ENCODE results near the gene POLRMT. TPM values are rescaled to one million over a fixed set of nuclear protein-coding genes. Genes with fewer than 3 reads are reported as not detected.
"Not testable (repeated sequence)": the region's sequence is repeated elsewhere in the genome, so short reads cannot be mapped to it uniquely, and the experiment has no call there.

The POLRMT gene
- total and polyA plus RNA-seq, 2 experiments from 2014 or later = 38.7 to 60.7 TPM

GRCh38 chr19:676007-676338 is 42.6 kb upstream of the POLRMT start:
- Histone ChIP-seq H4K20me1 (ENCODE audit: insufficient read depth, poor library complexity, severe bottlenecking) (no peaks in the 10 kb centered on the region), H3K36me3 (replicated peaks; ENCODE audit: insufficient read depth, low read depth) (no peaks in the 10 kb centered on the region), H3K4me1 (ENCODE audit: insufficient read depth) (peaks cover 37% of the 10 kb centered on the region), H3K27ac (peak overlapping the region; percentile 99), H3K79me2 (peaks cover 25% of the 10 kb centered on the region), H3K4me3 (no peak overlapping the region), H2AFZ (no peak overlapping the region), H3K9me3 (ENCODE audit: low read depth) (no peaks in the 10 kb centered on the region), H3K4me2 (peak overlapping the region; percentile 97), H3K27me3 (no peaks in the 10 kb centered on the region), H3K9me2 (replicated peaks; ENCODE audit: insufficient read depth) (no peaks in the 10 kb centered on the region)
- TF ChIP-seq EZH2phosphoT487 (IDR thresholded peaks at IDR 0.05; ENCODE audit: low read depth, severe bottlenecking, unreplicated experiment) = no peak
- TF ChIP-seq CTCF (IDR thresholded peaks at IDR 0.05; ENCODE audit: poor library complexity) = no peak
- no peak for TF ChIP-seq EZH2 (IDR thresholded peaks at IDR 0.05; ENCODE audit: borderline replicate concordance)
- DNase-seq (ENCODE audit: low spot score) = no peak
- WGBS (ENCODE audit: low lambda C conversion rate, missing lambda C conversion rate) = 80% methylated on average over 2 of the region's 31 CpGs

GRCh38 chr19:674282-675151 is 41.2 kb upstream of the POLRMT start:
- no peaks in the 10 kb centered on the region for H4K20me1 ChIP-seq (ENCODE audit: insufficient read depth, poor library complexity, severe bottlenecking)
- no peaks in the 10 kb centered on the region for H3K9me2 ChIP-seq (replicated peaks; ENCODE audit: insufficient read depth)
- DNase-seq (ENCODE audit: low spot score) = peak; percentile 8
- H3K27me3 ChIP-seq = no peaks in the 10 kb centered on the region
- peaks cover 36% of the 10 kb centered on the region for H3K4me1 ChIP-seq (ENCODE audit: insufficient read depth)
- no peak overlapping the region for H3K4me3 ChIP-seq
- H3K27ac ChIP-seq = peak overlapping the region; percentile 99
- no peaks in the 10 kb centered on the region for H3K36me3 ChIP-seq (replicated peaks; ENCODE audit: insufficient read depth, low read depth)
- TF ChIP-seq EZH2 (IDR thresholded peaks at IDR 0.05; ENCODE audit: borderline replicate concordance) (no peak), EZH2phosphoT487 (IDR thresholded peaks at IDR 0.05; ENCODE audit: low read depth, severe bottlenecking, unreplicated experiment) (no peak), CTCF (IDR thresholded peaks at IDR 0.05; ENCODE audit: poor library complexity) (no peak)
- H2AFZ ChIP-seq = no peak overlapping the region
- peaks cover 24% of the 10 kb centered on the region for H3K79me2 ChIP-seq
- H3K4me2 ChIP-seq = no peak overlapping the region
- WGBS (ENCODE audit: low lambda C conversion rate, missing lambda C conversion rate) = 88% methylated on average over 27 of the region's 38 CpGs
- H3K9me3 ChIP-seq (ENCODE audit: low read depth) = no peaks in the 10 kb centered on the region

GRCh38 chr19:670609-671075 is 37.3 kb upstream of the POLRMT start:
- no peak for DNase-seq (ENCODE audit: low spot score)
- Histone ChIP-seq H3K27me3 (no peaks in the 10 kb centered on the region), H3K9me2 (replicated peaks; ENCODE audit: insufficient read depth) (no peaks in the 10 kb centered on the region), H3K4me3 (no peak overlapping the region), H3K27ac (no peak overlapping the region), H3K36me3 (replicated peaks; ENCODE audit: insufficient read depth, low read depth) (no peaks in the 10 kb centered on the region), H3K79me2 (no peaks in the 10 kb centered on the region), H2AFZ (no peak overlapping the region), H3K4me2 (no peak overlapping the region), H3K4me1 (ENCODE audit: insufficient read depth) (peaks cover 10% of the 10 kb centered on the region), H4K20me1 (ENCODE audit: insufficient read depth, poor library complexity, severe bottlenecking) (no peaks in the 10 kb centered on the region), H3K9me3 (ENCODE audit: low read depth) (no peaks in the 10 kb centered on the region)
- WGBS (ENCODE audit: low lambda C conversion rate, missing lambda C conversion rate) = 81% methylated on average over 9 of the region's 9 CpGs
- TF ChIP-seq EZH2phosphoT487 (IDR thresholded peaks at IDR 0.05; ENCODE audit: low read depth, severe bottlenecking, unreplicated experiment) (no peak), CTCF (IDR thresholded peaks at IDR 0.05; ENCODE audit: poor library complexity) (no peak), EZH2 (IDR thresholded peaks at IDR 0.05; ENCODE audit: borderline replicate concordance) (no peak)

- not testable (repeated sequence) for DNase-seq (ENCODE audit: low spot score); H3K9me2 ChIP-seq (replicated peaks; ENCODE audit: insufficient read depth)
- WGBS (ENCODE audit: low lambda C conversion rate, missing lambda C conversion rate) = 44% methylated on average over 12 of the region's 12 CpGs
Observed at GRCh38 chr19:668675-669434, 35.5 kb upstream of the POLRMT start.

GRCh38 chr19:666985-667573 is 33.7 kb upstream of the POLRMT start:
- H3K79me2 ChIP-seq; H3K9me3 ChIP-seq (ENCODE audit: low read depth); H3K4me2 ChIP-seq; DNase-seq (ENCODE audit: low spot score); H2AFZ ChIP-seq; H3K4me3 ChIP-seq; H3K36me3 ChIP-seq (replicated peaks; ENCODE audit: insufficient read depth, low read depth); H3K9me2 ChIP-seq (replicated peaks; ENCODE audit: insufficient read depth); H4K20me1 ChIP-seq (ENCODE audit: insufficient read depth, poor library complexity, severe bottlenecking); H3K27ac ChIP-seq; H3K27me3 ChIP-seq: not testable (repeated sequence)
- 90% methylated on average over 20 of the region's 38 CpGs for WGBS (ENCODE audit: low lambda C conversion rate, missing lambda C conversion rate)
- peaks cover 11% of the 10 kb centered on the region for H3K4me1 ChIP-seq (ENCODE audit: insufficient read depth)

More at GRCh38 chr19:668675-669434, 35.5 kb upstream of the POLRMT start:
- not testable (repeated sequence) for H3K4me1 ChIP-seq (ENCODE audit: insufficient read depth); H3K27me3 ChIP-seq; H3K4me3 ChIP-seq; H3K79me2 ChIP-seq; H4K20me1 ChIP-seq (ENCODE audit: insufficient read depth, poor library complexity, severe bottlenecking); H3K9me3 ChIP-seq (ENCODE audit: low read depth); H3K36me3 ChIP-seq (replicated peaks; ENCODE audit: insufficient read depth, low read depth); H2AFZ ChIP-seq
- H3K27ac ChIP-seq = peak overlapping the region; percentile 69
- peak overlapping the region; percentile 27 for H3K4me2 ChIP-seq

Measured in hepatocyte (in vitro differentiated cells).